Measurements from ENCODE around the gene PTPN14. TPM values are rescaled to one million over a fixed set of nuclear protein-coding genes. Genes with fewer than 3 reads are reported as not detected.

PTPN14 gene
- total RNA-seq, 2 experiments from 2014 or later, result 0.20 to 0.28 TPM

- ChIA-PET POLR2A (no interaction called here), CTCF (no interaction called here)
- DNase-seq, result no peak
- no peaks in the 10 kb centered on the region for H3K36me3 Mint-ChIP-seq (ENCODE audit: low read depth)
- H3K27ac Mint-ChIP-seq, result no peak overlapping the region
- no peak overlapping the region for H3K4me3 Mint-ChIP-seq
- no peaks in the 10 kb centered on the region for H3K9me3 Mint-ChIP-seq
- H3K27me3 Mint-ChIP-seq, result peaks cover 38% of the 10 kb centered on the region
- H3K4me1 Mint-ChIP-seq, result no peaks in the 10 kb centered on the region
These were observed 6.1 kb downstream of the PTPN14 start for GRCh38 chr1:214545293-214545692.

GRCh38 chr1:214544791-214545190, 6.6 kb downstream of the PTPN14 start:
- Mint-ChIP-seq H3K4me3 (no peak overlapping the region), H3K36me3 (ENCODE audit: low read depth) (no peaks in the 10 kb centered on the region), H3K27me3 (peaks cover 34% of the 10 kb centered on the region), H3K4me1 (no peaks in the 10 kb centered on the region), H3K9me3 (no peaks in the 10 kb centered on the region), H3K27ac (no peak overlapping the region)
- POLR2A ChIA-PET, result no interaction called here
- CTCF ChIA-PET, result no interaction called here
- DNase-seq, result no peak

- H3K9me3 Mint-ChIP-seq, result no peaks in the 10 kb centered on the region
- DNase-seq, result no peak
- no peak overlapping the region for H3K4me3 Mint-ChIP-seq
- ChIA-PET POLR2A (no interaction called here), CTCF (interaction anchor here (0.6 to 0.7 kb wide), 2 partner anchors 39 to 109 kb away, joined by 3 to 5 read pairs; no protein-coding TSS in a partner anchor)
- H3K36me3 Mint-ChIP-seq (ENCODE audit: low read depth), result no peaks in the 10 kb centered on the region
- no peaks in the 10 kb centered on the region for H3K4me1 Mint-ChIP-seq
- H3K27me3 Mint-ChIP-seq, result peaks cover 18% of the 10 kb centered on the region
- H3K27ac Mint-ChIP-seq, result no peak overlapping the region
These were observed 8.9 kb downstream of the PTPN14 start for GRCh38 chr1:214542275-214543199.

- CTCF ChIA-PET, result no interaction called here
- Mint-ChIP-seq H3K27me3 (peaks cover 15% of the 10 kb centered on the region), H3K4me1 (no peaks in the 10 kb centered on the region), H3K4me3 (no peak overlapping the region), H3K9me3 (no peaks in the 10 kb centered on the region), H3K27ac (no peak overlapping the region), H3K36me3 (ENCODE audit: low read depth) (no peaks in the 10 kb centered on the region)
- POLR2A ChIA-PET, result no interaction called here
- DNase-seq, result no peak
These were observed 9.7 kb downstream of the PTPN14 start for GRCh38 chr1:214541693-214542092.

- CTCF ChIA-PET, result no interaction called here
- no peaks in the 10 kb centered on the region for H3K4me1 Mint-ChIP-seq
- H3K27ac Mint-ChIP-seq, result no peak overlapping the region
- H3K36me3 Mint-ChIP-seq (ENCODE audit: low read depth), result no peaks in the 10 kb centered on the region
- no peaks in the 10 kb centered on the region for H3K9me3 Mint-ChIP-seq
- H3K27me3 Mint-ChIP-seq, result peaks cover 13% of the 10 kb centered on the region
- no peak overlapping the region for H3K4me3 Mint-ChIP-seq
- no peak for DNase-seq
- POLR2A ChIA-PET, result no interaction called here
These were observed 10.2 kb downstream of the PTPN14 start for GRCh38 chr1:214541206-214541605.

GRCh38 chr1:214540324-214540723, 11.1 kb downstream of the PTPN14 start:
- Mint-ChIP-seq H3K27ac (no peak overlapping the region), H3K27me3 (peaks cover 11% of the 10 kb centered on the region), H3K9me3 (no peaks in the 10 kb centered on the region), H3K4me3 (no peak overlapping the region), H3K4me1 (no peaks in the 10 kb centered on the region), H3K36me3 (ENCODE audit: low read depth) (no peaks in the 10 kb centered on the region)
- DNase-seq, result no peak
- CTCF ChIA-PET, result no interaction called here
- POLR2A ChIA-PET, result no interaction called here

- H3K9me3 Mint-ChIP-seq, result no peaks in the 10 kb centered on the region
These were observed 12.9 kb downstream of the PTPN14 start for GRCh38 chr1:214538496-214538895.

GRCh38 chr1:214537872-214538473, 13.4 kb downstream of the PTPN14 start:
- CTCF ChIA-PET, result no interaction called here
- H3K9me3 Mint-ChIP-seq, result no peaks in the 10 kb centered on the region
- peaks cover 8% of the 10 kb centered on the region for H3K27me3 Mint-ChIP-seq
- no peak overlapping the region for H3K27ac Mint-ChIP-seq
- no peaks in the 10 kb centered on the region for H3K4me1 Mint-ChIP-seq
- H3K4me3 Mint-ChIP-seq, result no peak overlapping the region
- no peak for DNase-seq
- no peaks in the 10 kb centered on the region for H3K36me3 Mint-ChIP-seq (ENCODE audit: low read depth)
- POLR2A ChIA-PET, result no interaction called here

More at GRCh38 chr1:214538496-214538895, 12.9 kb downstream of the PTPN14 start:
- POLR2A ChIA-PET, result no interaction called here
- H3K27me3 Mint-ChIP-seq, result peaks cover 8% of the 10 kb centered on the region
- DNase-seq, result no peak
- H3K4me1 Mint-ChIP-seq, result no peaks in the 10 kb centered on the region
- CTCF ChIA-PET, result interaction anchor here (0.6 kb wide), 1 partner anchor 26 kb away, joined by 3 read pairs; no protein-coding TSS in a partner anchor
- no peak overlapping the region for H3K4me3 Mint-ChIP-seq
- H3K36me3 Mint-ChIP-seq (ENCODE audit: low read depth), result no peaks in the 10 kb centered on the region
- H3K27ac Mint-ChIP-seq, result no peak overlapping the region

GRCh38 chr1:214537219-214537618, 14.2 kb downstream of the PTPN14 start:
- Mint-ChIP-seq H3K27me3 (peaks cover 8% of the 10 kb centered on the region), H3K9me3 (no peaks in the 10 kb centered on the region), H3K36me3 (ENCODE audit: low read depth) (no peaks in the 10 kb centered on the region), H3K4me1 (no peaks in the 10 kb centered on the region), H3K4me3 (no peak overlapping the region), H3K27ac (no peak overlapping the region)
- POLR2A ChIA-PET, result no interaction called here
- CTCF ChIA-PET, result interaction anchor here (0.8 to 1.3 kb wide), 2 partner anchors 91 to 276 kb away, joined by 3 to 4 read pairs; no protein-coding TSS in a partner anchor
- no peak for DNase-seq

- DNase-seq, result no peak
- Mint-ChIP-seq H3K9me3 (no peaks in the 10 kb centered on the region), H3K4me1 (no peaks in the 10 kb centered on the region), H3K4me3 (no peak overlapping the region), H3K27me3 (peaks cover 10% of the 10 kb centered on the region), H3K27ac (no peak overlapping the region), H3K36me3 (ENCODE audit: low read depth) (no peaks in the 10 kb centered on the region)
- POLR2A ChIA-PET, result no interaction called here
- CTCF ChIA-PET, result no interaction called here
These were observed 19.3 kb downstream of the PTPN14 start for GRCh38 chr1:214532070-214532469.

GRCh38 chr1:214525535-214526019, 25.8 kb downstream of the PTPN14 start:
- Mint-ChIP-seq H3K36me3 (ENCODE audit: low read depth) (no peaks in the 10 kb centered on the region), H3K27ac (no peak overlapping the region), H3K4me1 (peaks cover 12% of the 10 kb centered on the region), H3K4me3 (no peak overlapping the region), H3K27me3 (peaks cover 15% of the 10 kb centered on the region), H3K9me3 (no peaks in the 10 kb centered on the region)
- CTCF ChIA-PET, result no interaction called here
- POLR2A ChIA-PET, result no interaction called here
- no peak for DNase-seq

- ChIA-PET CTCF (no interaction called here), POLR2A (no interaction called here)
- H3K27me3 Mint-ChIP-seq, result peaks cover 14% of the 10 kb centered on the region
These were observed 26.6 kb downstream of the PTPN14 start for GRCh38 chr1:214524824-214525223.

GRCh38 chr1:214523124-214523824, 28.1 kb downstream of the PTPN14 start:
- Mint-ChIP-seq H3K36me3 (ENCODE audit: low read depth) (no peaks in the 10 kb centered on the region), H3K4me1 (peaks cover 12% of the 10 kb centered on the region), H3K27ac (no peak overlapping the region), H3K4me3 (no peak overlapping the region), H3K27me3 (peaks cover 10% of the 10 kb centered on the region), H3K9me3 (no peaks in the 10 kb centered on the region)
- DNase-seq, result no peak
- ChIA-PET CTCF (no interaction called here), POLR2A (no interaction called here)

More at GRCh38 chr1:214524824-214525223, 26.6 kb downstream of the PTPN14 start:
- Mint-ChIP-seq H3K4me3 (no peak overlapping the region), H3K36me3 (ENCODE audit: low read depth) (no peaks in the 10 kb centered on the region), H3K4me1 (peaks cover 12% of the 10 kb centered on the region), H3K9me3 (no peaks in the 10 kb centered on the region), H3K27ac (no peak overlapping the region)
- no peak for DNase-seq
